ENCODE data around the gene ST6GALNAC1.
"Not testable (repeated sequence)": the region's sequence is repeated elsewhere in the genome, so short reads cannot be mapped to it uniquely, and the experiment has no call there.

Gene ST6GALNAC1

GRCh38 chr17:76611080-76611749 is 32.3 kb downstream of the ST6GALNAC1 start:
- FAIRE-seq = not testable (repeated sequence)

GRCh38 chr17:76606685-76607084 is 36.9 kb downstream of the ST6GALNAC1 start:
- not testable (repeated sequence) for FAIRE-seq

GRCh38 chr17:76601065-76601464 is 42.5 kb downstream of the ST6GALNAC1 start:
- no peak for FAIRE-seq

- no peak for FAIRE-seq
These were observed 43.7 kb downstream of the ST6GALNAC1 start for GRCh38 chr17:76599694-76600460.

GRCh38 chr17:76598004-76598439 is 45.5 kb downstream of the ST6GALNAC1 start:
- FAIRE-seq = no peak

GRCh38 chr17:76597156-76598003 is 46.2 kb downstream of the ST6GALNAC1 start:
- no peak for FAIRE-seq

GRCh38 chr17:76594690-76595089 is 48.9 kb downstream of the ST6GALNAC1 start:
- no peak for FAIRE-seq

- FAIRE-seq = no peak
These were observed 49.6 kb downstream of the ST6GALNAC1 start for GRCh38 chr17:76593959-76594358.

- no peak for FAIRE-seq
These were observed 50.2 kb downstream of the ST6GALNAC1 start for GRCh38 chr17:76593384-76593826.

GRCh38 chr17:76588182-76588581 is 55.4 kb downstream of the ST6GALNAC1 start:
- no peak for FAIRE-seq

GRCh38 chr17:76586741-76587487 is 56.6 kb downstream of the ST6GALNAC1 start:
- FAIRE-seq = no peak

GRCh38 chr17:76585649-76586593 is 57.6 kb downstream of the ST6GALNAC1 start, which contains the start of gene ST6GALNAC2:
TSS of gene ST6GALNAC2 (minus strand) at chr17:76585860. CDS start at chr17:76585808, 52 bp downstream.
- no peak for FAIRE-seq

GRCh38 chr17:76585033-76585648 is 58.4 kb downstream of the ST6GALNAC1 start:
- FAIRE-seq = no peak

- no peak for FAIRE-seq
These were observed 59.0 kb downstream of the ST6GALNAC1 start for GRCh38 chr17:76584427-76585032.

GRCh38 chr17:76582660-76583059 is 60.9 kb downstream of the ST6GALNAC1 start:
- no peak for FAIRE-seq

- FAIRE-seq = no peak
These were observed 62.0 kb downstream of the ST6GALNAC1 start for GRCh38 chr17:76581515-76581914.

GRCh38 chr17:76579281-76579680 is 64.3 kb downstream of the ST6GALNAC1 start:
- no peak for FAIRE-seq

GRCh38 chr17:76578376-76578775 is 65.2 kb downstream of the ST6GALNAC1 start:
- FAIRE-seq = no peak

- no peak for FAIRE-seq
These were observed 65.7 kb downstream of the ST6GALNAC1 start for GRCh38 chr17:76577876-76578275.

- FAIRE-seq = no peak
These were observed 67.4 kb downstream of the ST6GALNAC1 start for GRCh38 chr17:76576189-76576588.

Data from TTC549 (cell line).